ENCODE results near the gene ZNF362.

The ZNF362 gene

GRCh38 chr1:33346927-33347649 lies 90.8 kb downstream of the ZNF362 start:
- peak; percentile 90 for DNase-seq (ENCODE audit: low read depth)

GRCh38 chr1:33347650-33347992 lies 91.3 kb downstream of the ZNF362 start:
- DNase-seq (ENCODE audit: low read depth) = peak; percentile 65

- peak; percentile 39 for DNase-seq (ENCODE audit: low read depth)
Measured at GRCh38 chr1:33348194-33348593, 91.9 kb downstream of the ZNF362 start.

GRCh38 chr1:33348676-33349080 lies 92.4 kb downstream of the ZNF362 start:
- DNase-seq (ENCODE audit: low read depth) = no peak

GRCh38 chr1:33349081-33349759 lies 92.9 kb downstream of the ZNF362 start:
- DNase-seq (ENCODE audit: low read depth) = peak; percentile 37

- DNase-seq (ENCODE audit: low read depth) = peak; percentile 80
Measured at GRCh38 chr1:33349778-33350610, 93.7 kb downstream of the ZNF362 start.

Measured in fibroblast of gingiva (primary cell).